Lung (tissue), 12 donors: ENCODE measurements around the gene RLF. TPM values are rescaled to one million over a fixed set of nuclear protein-coding genes. Genes with fewer than 3 reads are reported as not detected.

Experiments
- ATAC-seq: fragments of 200-7000 bp; cut with Tn5 transposase; one replicate; pipeline ENCODE4 v1.9.1; 2020; ENCODE audit warnings: moderate number of reproducible peaks; ENCODE audit not compliant: insufficient read depth, low FRiP score
- DNase-seq, 3 donors: peaks; one replicate each; pipeline ENCODE4 v3.0.0-alpha.2; 2013 to 2017
- H3K27ac ChIP-seq, 2 donors: one replicate each; pipeline ENCODE4 v1.5.1; 2013; ENCODE audit warnings: mild to moderate bottlenecking in 2 of 2, moderate library complexity in 2 of 2, control low read depth in 1 of 2, inconsistent platforms in 1 of 2, low read depth in 1 of 2, low read length in 1 of 2
- H3K27me3 ChIP-seq, 3 donors: one replicate each; pipeline ENCODE4 v1.5.1; 2013; ENCODE audit warnings: low read length in 2 of 3; ENCODE audit not compliant: control insufficient read depth in 3 of 3, insufficient read depth in 3 of 3
- H3K36me3 ChIP-seq, 4 donors: one replicate each; pipeline ENCODE4 v1.5.1; 2013; ENCODE audit warnings: low read length in 4 of 4, mild to moderate bottlenecking in 1 of 4, moderate library complexity in 1 of 4; ENCODE audit not compliant: control insufficient read depth in 4 of 4, insufficient read depth in 4 of 4
- H3K4me1 ChIP-seq, 5 donors: one replicate each; pipeline ENCODE4 v1.5.1; 2013; ENCODE audit warnings: low read length in 5 of 5, mild to moderate bottlenecking in 2 of 5, moderate library complexity in 1 of 5; ENCODE audit not compliant: control insufficient read depth in 5 of 5, insufficient read depth in 5 of 5
- H3K4me3 ChIP-seq: one replicate; pipeline ENCODE4 v1.5.1; 2013; ENCODE audit warnings: mild to moderate bottlenecking, control low read depth, moderate library complexity
- H3K9ac ChIP-seq, 2 donors: one replicate each; pipeline ENCODE4 v1.5.1; 2013; ENCODE audit warnings: low read length in 2 of 2, control low read depth in 1 of 2; ENCODE audit not compliant: insufficient read depth in 1 of 2
- H3K9me3 ChIP-seq, 4 donors: one replicate each; pipeline ENCODE4 v1.5.1; 2013; ENCODE audit warnings: low read length in 3 of 4, mild to moderate bottlenecking in 1 of 4, moderate library complexity in 1 of 4; ENCODE audit not compliant: control insufficient read depth in 4 of 4, insufficient read depth in 3 of 4
- CTCF ChIP-seq: IDR thresholded peaks from 2 replicates; pipeline ENCODE4 v1.5.1; 2012; ENCODE audit warnings: mild to moderate bottlenecking; ENCODE audit errors: control extremely low read depth, extremely low read depth
- WGBS, 2 donors: extraction: QIAGEN DNeasy Blood & Tissue Kit; methylation state at CpG; one replicate each; pipeline ENCODE4 v1.1.7; 2013; 5-methylcytosine and 5-hydroxymethylcytosine counted together
- polyA plus RNA-seq, 2 donors: library from polyadenylated mRNA; stranded (reverse); fragments of 200-250 nt; gene quantifications; one replicate each; pipeline ENCODE4 v1.2.1, GENCODE V29; 2013
- total RNA-seq, 2 donors: library from RNA; depleted of rRNA in 1 of 2; stranded (reverse); fragments of >200 nt in 1 of 2; gene quantifications; one replicate each; pipeline ENCODE4 v1.2.1, GENCODE V29; 2014 to 2021
- donor health status: control.
- donor health status: control.
- donor health status: Bipolar disorder and iron deficiency.
- donor health status: healthy.
- donor health status: DM: yes; HTN: yes; CAD: no.

RLF gene
- total and polyA plus RNA-seq, 4 donors = 3.5 to 43.1 (median 8.5) TPM

GRCh38 chr1:40155910-40156309, 5.3 kb upstream of the RLF start:
- ATAC-seq = no peak
- WGBS, 2 donors = 52 to 77% methylated on average over 3 of the region's 3 CpGs
- H3K27ac ChIP-seq = no peak overlapping the region
- no peak for DNase-seq
- no peaks in the 10 kb centered on the region for H3K27me3 ChIP-seq
- H3K4me1 ChIP-seq = peaks cover 0 to 7% (median 0%) of the 10 kb centered on the region in 5 donors
- H3K9ac ChIP-seq = no peak overlapping the region
- TF ChIP-seq CTCF = no peak
- H3K9me3 ChIP-seq = no peaks in the 10 kb centered on the region
- H3K36me3 ChIP-seq = no peaks in the 10 kb centered on the region
- no peak overlapping the region for H3K4me3 ChIP-seq

DNA sequence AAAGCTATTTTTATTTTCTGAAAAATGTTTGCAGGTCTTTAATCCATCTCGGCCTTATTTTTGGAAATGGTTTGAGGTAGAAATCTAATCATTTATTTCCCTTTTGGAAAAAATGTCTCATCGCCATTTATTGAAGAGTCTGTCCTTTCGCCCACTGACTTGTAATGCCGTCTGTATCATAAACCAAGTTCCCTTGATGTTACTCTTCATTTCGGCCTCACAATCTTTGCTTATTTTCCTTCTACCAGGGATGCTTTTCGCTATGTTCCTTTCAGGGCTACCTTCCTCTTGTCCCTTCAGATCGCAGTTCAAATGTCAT, 422 bp upstream of the RLF start:
- peaks cover 0 to 22% (median 15%) of the 10 kb centered on the region in 5 donors for H3K4me1 ChIP-seq
- no peaks in the 10 kb centered on the region for H3K27me3 ChIP-seq
- H3K9ac ChIP-seq = peak overlapping the region; percentile 100
- peak overlapping the region; percentile 89 to 93 for H3K27ac ChIP-seq
- H3K36me3 ChIP-seq = no peaks in the 10 kb centered on the region
- peak overlapping the region; percentile 50 for H3K4me3 ChIP-seq
- H3K9me3 ChIP-seq = no peaks in the 10 kb centered on the region
- TF ChIP-seq CTCF = no peak
- ATAC-seq = peak; percentile 3
- 32 to 35% methylated on average over 7 of the region's 7 CpGs for WGBS, 2 donors
- no peak for DNase-seq

GRCh38 chr1:40161888-40162397, 756 bp downstream of the RLF start:
- 0% methylated on average over 16 of the region's 16 CpGs for WGBS, 2 donors
- Histone ChIP-seq H3K9me3 (no peaks in the 10 kb centered on the region), H3K9ac (peak overlapping the region; percentile 94 to 100), H3K36me3 (no peaks in the 10 kb centered on the region), H3K4me1 (peaks cover 0 to 22% (median 16%) of the 10 kb centered on the region in 5 donors), H3K4me3 (peak overlapping the region; percentile 89), H3K27me3 (no peaks in the 10 kb centered on the region), H3K27ac (peak overlapping the region; percentile 93 to 97)
- DNase-seq (peak in 1 of 3 donors; percentile 60), ATAC-seq (no peak)
- no peak for TF ChIP-seq CTCF
